Rectal smooth muscle tissue (tissue), 1 donor: ENCODE measurements around the gene HOMER1.
A peak's percentile ranks its signal among the peaks of the same experiment; 100 is the strongest.

Experiments used
- H3K27ac ChIP-seq: one replicate; pipeline ENCODE4 v1.7.0; 2013; ENCODE audit warnings: low read depth, low read length, inconsistent platforms
- H3K27me3 ChIP-seq: one replicate; pipeline ENCODE4 v1.7.0; 2013; ENCODE audit warnings: low read length; ENCODE audit not compliant: control insufficient read depth, insufficient read depth
- H3K36me3 ChIP-seq: one replicate; pipeline ENCODE4 v1.7.0; 2013; ENCODE audit warnings: low read length; ENCODE audit not compliant: control insufficient read depth, insufficient read depth
- H3K4me1 ChIP-seq: one replicate; pipeline ENCODE4 v1.7.0; 2013; ENCODE audit warnings: low read length; ENCODE audit not compliant: control insufficient read depth, insufficient read depth
- H3K4me3 ChIP-seq: one replicate; pipeline ENCODE4 v1.7.0; 2013; ENCODE audit warnings: low read length
- H3K9ac ChIP-seq: one replicate; pipeline ENCODE4 v1.7.0; 2013; ENCODE audit warnings: low read length

The HOMER1 gene, protein sequence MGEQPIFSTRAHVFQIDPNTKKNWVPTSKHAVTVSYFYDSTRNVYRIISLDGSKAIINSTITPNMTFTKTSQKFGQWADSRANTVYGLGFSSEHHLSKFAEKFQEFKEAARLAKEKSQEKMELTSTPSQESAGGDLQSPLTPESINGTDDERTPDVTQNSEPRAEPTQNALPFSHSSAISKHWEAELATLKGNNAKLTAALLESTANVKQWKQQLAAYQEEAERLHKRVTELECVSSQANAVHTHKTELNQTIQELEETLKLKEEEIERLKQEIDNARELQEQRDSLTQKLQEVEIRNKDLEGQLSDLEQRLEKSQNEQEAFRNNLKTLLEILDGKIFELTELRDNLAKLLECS

DNA sequence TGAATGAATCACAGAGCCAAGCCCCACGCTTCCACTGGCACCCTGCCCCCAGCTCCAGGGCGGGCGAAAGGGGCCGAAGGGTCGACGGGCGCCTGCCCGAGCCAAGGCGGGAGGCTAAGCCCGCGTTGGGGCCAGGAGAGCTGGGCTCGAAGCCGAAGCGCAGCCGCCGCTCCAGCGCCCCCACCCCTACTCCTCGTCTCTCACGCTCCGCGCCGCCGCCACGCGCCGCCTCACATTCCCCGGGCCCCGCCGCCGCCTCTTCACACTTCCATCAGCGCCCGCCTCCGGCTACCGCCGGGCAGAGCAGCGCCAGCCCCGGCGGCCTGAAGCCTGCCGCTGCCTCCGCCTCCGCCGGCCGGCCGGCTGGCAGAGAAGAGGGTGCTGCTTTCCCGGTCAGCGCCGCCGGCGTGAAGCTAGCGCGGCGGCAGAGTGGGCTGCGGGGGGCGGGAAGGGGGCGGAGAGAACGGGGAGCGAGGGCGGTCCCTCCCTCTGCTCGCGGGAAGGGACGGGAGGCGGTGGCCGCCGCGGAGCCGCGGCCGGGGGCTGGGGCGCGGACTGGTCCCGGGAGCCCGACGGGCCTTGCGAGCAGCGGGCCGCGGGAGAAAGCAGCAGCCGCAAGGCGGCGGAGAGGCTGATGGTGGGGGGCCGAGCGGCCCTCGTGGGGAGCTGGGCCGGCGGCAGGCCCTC lies at the start of gene HOMER1:
Gene HOMER1, minus strand, starts transcription at position 431 of the 687 bp plus-strand sequence. CDS start 1,360 bp downstream, outside the sequence.
- Histone ChIP-seq H3K27me3 (no peaks in the 10 kb centered on the region), H3K9ac (peak within 1 kb of the TSS; percentile 16), H3K4me3 (peak within 1 kb of the TSS; percentile 77), H3K27ac (peak within 1 kb of the TSS; percentile 90), H3K4me1 (no peaks in the 10 kb centered on the region), H3K36me3 (no peaks in the 10 kb centered on the region)

- H3K36me3 ChIP-seq: no peaks in the 10 kb centered on the region
- H3K4me3 ChIP-seq: no peak overlapping the region
- no peaks in the 10 kb centered on the region for H3K4me1 ChIP-seq
- H3K9ac ChIP-seq: no peak overlapping the region
- no peaks in the 10 kb centered on the region for H3K27me3 ChIP-seq
- H3K27ac ChIP-seq: no peak overlapping the region
Observed at GRCh38 chr5:79563247-79563590, 49.3 kb upstream of the HOMER1 start.

GRCh38 chr5:79562351-79563246 lies 48.7 kb upstream of the HOMER1 start:
- Histone ChIP-seq H3K36me3 (no peaks in the 10 kb centered on the region), H3K27ac (no peak overlapping the region), H3K4me1 (no peaks in the 10 kb centered on the region), H3K4me3 (no peak overlapping the region), H3K9ac (no peak overlapping the region), H3K27me3 (no peaks in the 10 kb centered on the region)

- no peaks in the 10 kb centered on the region for H3K36me3 ChIP-seq
- H3K9ac ChIP-seq: no peak overlapping the region
- no peaks in the 10 kb centered on the region for H3K4me1 ChIP-seq
- H3K27me3 ChIP-seq: no peaks in the 10 kb centered on the region
- H3K4me3 ChIP-seq: no peak overlapping the region
- H3K27ac ChIP-seq: no peak overlapping the region
Observed at GRCh38 chr5:79561525-79561893, 47.6 kb upstream of the HOMER1 start.

GRCh38 chr5:79560771-79561524 lies 47.0 kb upstream of the HOMER1 start:
- no peak overlapping the region for H3K9ac ChIP-seq
- H3K4me1 ChIP-seq: no peaks in the 10 kb centered on the region
- H3K27me3 ChIP-seq: no peaks in the 10 kb centered on the region
- H3K27ac ChIP-seq: no peak overlapping the region
- no peak overlapping the region for H3K4me3 ChIP-seq
- H3K36me3 ChIP-seq: no peaks in the 10 kb centered on the region

DNA sequence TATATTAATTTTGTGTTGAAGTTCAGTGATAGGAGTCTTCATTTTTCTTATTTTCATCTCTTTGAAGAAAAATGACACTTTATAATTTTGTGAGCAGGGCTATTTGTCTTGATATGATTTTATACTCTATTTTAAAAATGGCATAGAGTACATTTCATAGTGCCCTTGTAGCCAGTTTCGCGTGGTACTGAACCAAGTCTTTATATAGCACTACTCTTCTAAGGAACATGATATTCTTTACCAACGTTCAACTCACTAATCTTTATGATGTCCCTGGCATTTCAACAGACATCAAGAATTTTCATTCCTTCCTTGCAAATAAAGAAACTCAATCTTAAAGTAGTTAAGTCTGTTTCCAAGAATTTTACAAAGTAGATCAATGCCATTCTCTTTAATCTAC lies 41.5 kb upstream of the HOMER1 start:
- Histone ChIP-seq H3K4me1 (no peaks in the 10 kb centered on the region), H3K27me3 (no peaks in the 10 kb centered on the region), H3K36me3 (no peaks in the 10 kb centered on the region), H3K4me3 (no peak overlapping the region), H3K27ac (no peak overlapping the region), H3K9ac (no peak overlapping the region)

- H3K9ac ChIP-seq: no peak overlapping the region
Observed at GRCh38 chr5:79552984-79553383, 39.0 kb upstream of the HOMER1 start.

GRCh38 chr5:79547982-79548381 lies 34.0 kb upstream of the HOMER1 start:
- Histone ChIP-seq H3K4me1 (no peaks in the 10 kb centered on the region), H3K4me3 (no peak overlapping the region), H3K27me3 (no peaks in the 10 kb centered on the region), H3K36me3 (no peaks in the 10 kb centered on the region), H3K9ac (no peak overlapping the region), H3K27ac (no peak overlapping the region)

More at GRCh38 chr5:79552984-79553383, 39.0 kb upstream of the HOMER1 start:
- H3K27ac ChIP-seq: no peak overlapping the region
- H3K27me3 ChIP-seq: no peaks in the 10 kb centered on the region
- no peak overlapping the region for H3K4me3 ChIP-seq
- no peaks in the 10 kb centered on the region for H3K36me3 ChIP-seq
- H3K4me1 ChIP-seq: no peaks in the 10 kb centered on the region

DNA sequence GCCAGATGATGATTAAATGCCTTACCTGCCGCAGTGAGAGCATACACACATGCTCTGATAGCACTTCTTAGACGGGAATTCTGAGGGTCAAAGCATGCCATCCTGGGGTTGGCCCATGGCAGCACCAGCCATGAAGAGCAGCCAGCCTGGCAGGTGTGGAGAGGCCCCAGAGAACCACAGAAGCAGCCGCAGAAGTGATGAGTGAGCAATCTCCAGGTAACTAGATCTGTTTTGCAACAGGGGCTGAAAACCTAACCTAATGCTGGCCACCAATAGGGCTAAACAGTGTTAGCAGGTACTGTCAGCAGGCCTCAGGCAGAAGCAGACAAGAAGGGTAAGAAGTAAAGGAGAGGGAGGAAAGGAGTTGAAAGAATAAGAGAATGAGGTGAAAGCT lies 33.5 kb upstream of the HOMER1 start:
- H3K27ac ChIP-seq: no peak overlapping the region
- no peaks in the 10 kb centered on the region for H3K36me3 ChIP-seq
- H3K9ac ChIP-seq: no peak overlapping the region
- no peak overlapping the region for H3K4me3 ChIP-seq
- H3K27me3 ChIP-seq: no peaks in the 10 kb centered on the region
- no peaks in the 10 kb centered on the region for H3K4me1 ChIP-seq

- H3K4me1 ChIP-seq: no peaks in the 10 kb centered on the region
- H3K27ac ChIP-seq: no peak overlapping the region
- no peak overlapping the region for H3K9ac ChIP-seq
Observed at GRCh38 chr5:79546782-79547428, 33.0 kb upstream of the HOMER1 start.

DNA sequence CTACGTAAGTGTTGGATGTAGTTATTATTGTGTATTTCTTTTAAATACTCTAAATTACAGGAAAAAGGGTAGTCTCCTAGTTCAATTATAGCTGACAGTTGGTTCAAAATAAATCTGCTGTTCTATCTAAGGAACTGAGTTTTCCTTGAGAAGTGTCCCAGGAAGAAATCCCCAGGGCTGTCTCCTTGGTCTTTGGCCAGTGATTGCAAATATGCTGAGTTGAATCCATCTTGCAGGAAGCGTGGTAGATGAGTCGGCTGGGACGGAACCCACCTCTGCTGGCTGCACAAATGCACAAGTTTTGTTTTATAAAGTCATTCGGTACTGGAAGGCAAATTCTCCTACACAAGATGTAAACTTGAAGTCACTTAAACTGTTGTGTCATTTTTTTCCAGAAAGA lies 30.2 kb upstream of the HOMER1 start:
- no peak overlapping the region for H3K9ac ChIP-seq
- H3K27me3 ChIP-seq: no peaks in the 10 kb centered on the region
- H3K4me3 ChIP-seq: no peak overlapping the region
- H3K27ac ChIP-seq: no peak overlapping the region
- H3K36me3 ChIP-seq: no peaks in the 10 kb centered on the region
- H3K4me1 ChIP-seq: no peaks in the 10 kb centered on the region

More at GRCh38 chr5:79546782-79547428, 33.0 kb upstream of the HOMER1 start:
- H3K27me3 ChIP-seq: no peaks in the 10 kb centered on the region
- no peaks in the 10 kb centered on the region for H3K36me3 ChIP-seq
- H3K4me3 ChIP-seq: no peak overlapping the region
